ENCODE measurements around the gene PNP. TPM values are rescaled to one million over a fixed set of nuclear protein-coding genes. Genes with fewer than 3 reads are reported as not detected.

Gene PNP
- total and polyA plus RNA-seq, 8 donors = 11.3 to 125 (median 46.4) TPM

GRCh38 chr14:20512177-20512905, 43.1 kb downstream of the PNP start:
- H3K27me3 ChIP-seq = no peaks in the 10 kb centered on the region
- no peaks in the 10 kb centered on the region for H3K9me3 ChIP-seq
- DNase-seq = no peak
- no peak overlapping the region for H3K27ac ChIP-seq
- 64 to 73% (median 67%) methylated on average over 7 of the region's 7 CpGs for WGBS, 5 donors
- intact Hi-C loops (cut with DNase I; ENCODE audit: low total_unique reads) = no loop called here
- no peaks in the 10 kb centered on the region for H3K36me3 ChIP-seq
- no peak overlapping the region for H3K4me3 ChIP-seq
- TF ChIP-seq CTCF (IDR thresholded peaks at IDR 0.05) = no peak
- H3K4me1 ChIP-seq = no peaks in the 10 kb centered on the region

GRCh38 chr14:20515846-20516245, 46.6 kb downstream of the PNP start:
- no peak overlapping the region for H3K27ac ChIP-seq
- DNase-seq = no peak
- peaks cover 0 to 5% (median 2%) of the 10 kb centered on the region in 4 donors for H3K9me3 ChIP-seq
- no peaks in the 10 kb centered on the region for H3K27me3 ChIP-seq
- intact Hi-C loops (cut with DNase I; ENCODE audit: low total_unique reads) = no loop called here
- no peaks in the 10 kb centered on the region for H3K36me3 ChIP-seq
- 70 to 80% (median 78%) methylated on average over 4 of the region's 4 CpGs for WGBS, 5 donors
- no peaks in the 10 kb centered on the region for H3K4me1 ChIP-seq
- no peak overlapping the region for H3K4me3 ChIP-seq
- TF ChIP-seq CTCF (IDR thresholded peaks at IDR 0.05) = no peak
- TF ChIP-seq POLR2A (IDR thresholded peaks at IDR 0.05) = no peak
- TF ChIP-seq POLR2AphosphoS5 (IDR thresholded peaks at IDR 0.05) = no peak
- TF ChIP-seq EP300 (IDR thresholded peaks at IDR 0.05) = no peak

GRCh38 chr14:20516921-20517320, 47.7 kb downstream of the PNP start:
- Histone ChIP-seq H3K4me3 (no peak overlapping the region), H3K27ac (no peak overlapping the region), H3K27me3 (no peaks in the 10 kb centered on the region), H3K9me3 (peaks cover 0 to 5% (median 2%) of the 10 kb centered on the region in 4 donors), H3K4me1 (no peaks in the 10 kb centered on the region), H3K36me3 (no peaks in the 10 kb centered on the region)
- WGBS, 5 donors = 63 to 78% (median 77%) methylated on average over 4 of the region's 4 CpGs
- TF ChIP-seq POLR2A (IDR thresholded peaks at IDR 0.05) = no peak
- no peak for TF ChIP-seq EP300 (IDR thresholded peaks at IDR 0.05)
- no peak for TF ChIP-seq POLR2AphosphoS5 (IDR thresholded peaks at IDR 0.05)
- TF ChIP-seq CTCF (IDR thresholded peaks at IDR 0.05) = no peak
- intact Hi-C loops (cut with DNase I; ENCODE audit: low total_unique reads) = no loop called here
- no peak for DNase-seq

GRCh38 chr14:20522332-20522731, 53.1 kb downstream of the PNP start:
- H3K27me3 ChIP-seq = no peaks in the 10 kb centered on the region
- 65 to 95% (median 80%) methylated on average over 1 of the region's 1 CpG for WGBS, 5 donors
- H3K4me1 ChIP-seq = no peaks in the 10 kb centered on the region
- no peaks in the 10 kb centered on the region for H3K36me3 ChIP-seq
- peaks cover 0 to 5% (median 2%) of the 10 kb centered on the region in 4 donors for H3K9me3 ChIP-seq
- no peak overlapping the region for H3K4me3 ChIP-seq
- H3K27ac ChIP-seq = no peak overlapping the region
- no peak for TF ChIP-seq POLR2A (IDR thresholded peaks at IDR 0.05)
- TF ChIP-seq POLR2AphosphoS5 (IDR thresholded peaks at IDR 0.05) = no peak
- no peak for TF ChIP-seq EP300 (IDR thresholded peaks at IDR 0.05)
- TF ChIP-seq CTCF (IDR thresholded peaks at IDR 0.05) = no peak
- DNase-seq = no peak
- intact Hi-C loops (cut with DNase I; ENCODE audit: low total_unique reads) = no loop called here

Measured in stomach (tissue), 9 donors.